ENCODE data around the gene IFT52.
"Not testable (repeated sequence)": the region's sequence is repeated elsewhere in the genome, so short reads cannot be mapped to it uniquely, and the experiment has no call there.

IFT52 gene

DNA sequence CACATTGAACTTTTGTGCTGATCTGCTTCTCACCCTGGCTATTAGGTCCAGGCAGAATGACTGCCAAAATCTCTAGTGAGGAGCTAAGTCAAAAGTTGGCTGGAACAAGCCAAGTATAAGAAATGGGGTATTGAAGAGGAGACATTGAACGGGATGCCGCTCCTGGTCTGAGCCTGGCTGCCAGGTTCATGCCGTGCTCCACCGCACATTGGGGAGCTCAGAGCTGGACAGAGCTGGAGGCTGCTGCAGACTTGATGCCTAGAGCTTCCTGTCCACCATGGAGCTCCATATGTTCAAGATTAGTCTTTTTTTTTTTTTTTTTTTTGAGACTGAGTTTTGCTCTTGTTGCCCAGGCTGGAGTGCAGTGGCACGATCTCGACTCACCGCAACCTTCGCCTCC is 4.1 kb upstream of the IFT52 start:
- Histone ChIP-seq H3K27ac (no peak overlapping the region), H3K27me3 (no peaks in the 10 kb centered on the region), H3K36me3 (no peaks in the 10 kb centered on the region), H3K4me3 (no peak overlapping the region), H3K9me3 (no peaks in the 10 kb centered on the region), H3K4me1 (peaks cover 0 to 27% (median 8%) of the 10 kb centered on the region in 4 donors)
- intact Hi-C loops (cut with DNase I; ENCODE audit: low total_unique reads), result loop anchor here (5.0 to 10.0 kb wide), 2 partner anchors 52 to 124 kb away; no protein-coding TSS in a partner anchor
- peak in 1 of 2 donors; percentile 39 for DNase-seq
- TF ChIP-seq, protein P1, sequence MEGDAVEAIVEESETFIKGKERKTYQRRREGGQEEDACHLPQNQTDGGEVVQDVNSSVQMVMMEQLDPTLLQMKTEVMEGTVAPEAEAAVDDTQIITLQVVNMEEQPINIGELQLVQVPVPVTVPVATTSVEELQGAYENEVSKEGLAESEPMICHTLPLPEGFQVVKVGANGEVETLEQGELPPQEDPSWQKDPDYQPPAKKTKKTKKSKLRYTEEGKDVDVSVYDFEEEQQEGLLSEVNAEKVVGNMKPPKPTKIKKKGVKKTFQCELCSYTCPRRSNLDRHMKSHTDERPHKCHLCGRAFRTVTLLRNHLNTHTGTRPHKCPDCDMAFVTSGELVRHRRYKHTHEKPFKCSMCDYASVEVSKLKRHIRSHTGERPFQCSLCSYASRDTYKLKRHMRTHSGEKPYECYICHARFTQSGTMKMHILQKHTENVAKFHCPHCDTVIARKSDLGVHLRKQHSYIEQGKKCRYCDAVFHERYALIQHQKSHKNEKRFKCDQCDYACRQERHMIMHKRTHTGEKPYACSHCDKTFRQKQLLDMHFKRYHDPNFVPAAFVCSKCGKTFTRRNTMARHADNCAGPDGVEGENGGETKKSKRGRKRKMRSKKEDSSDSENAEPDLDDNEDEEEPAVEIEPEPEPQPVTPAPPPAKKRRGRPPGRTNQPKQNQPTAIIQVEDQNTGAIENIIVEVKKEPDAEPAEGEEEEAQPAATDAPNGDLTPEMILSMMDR (IDR thresholded peaks at IDR 0.05), result no peak

DNA sequence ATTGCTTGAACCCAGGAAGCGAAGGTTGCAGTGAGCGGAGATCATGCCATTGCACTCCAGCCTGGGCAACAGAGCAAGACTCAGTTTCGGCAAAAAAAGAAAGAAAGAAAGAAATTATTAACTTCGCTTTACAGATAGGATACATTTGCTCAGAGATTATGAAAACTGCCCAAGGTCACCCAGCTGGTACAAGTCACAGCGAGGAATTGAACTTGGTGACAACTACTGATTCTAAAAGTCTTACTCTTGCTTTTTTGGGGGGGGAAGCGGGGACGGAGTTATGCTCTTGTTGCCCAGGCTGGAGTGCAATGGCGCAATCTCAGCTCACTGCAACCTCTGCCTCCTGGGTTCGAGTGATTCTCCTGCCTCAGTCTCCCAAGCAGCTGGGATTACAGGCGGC is 2.2 kb upstream of the IFT52 start:
- H3K27me3 ChIP-seq, DNase-seq, H3K4me3 ChIP-seq, H3K36me3 ChIP-seq, H3K27ac ChIP-seq, H3K9me3 ChIP-seq: not testable (repeated sequence)
- intact Hi-C loops (cut with DNase I; ENCODE audit: low total_unique reads), result loop anchor here (5.0 to 10.0 kb wide), 2 partner anchors 54 to 126 kb away; no protein-coding TSS in a partner anchor
- peaks cover 0 to 36% (median 13%) of the 10 kb centered on the region in 4 donors for H3K4me1 ChIP-seq

DNA sequence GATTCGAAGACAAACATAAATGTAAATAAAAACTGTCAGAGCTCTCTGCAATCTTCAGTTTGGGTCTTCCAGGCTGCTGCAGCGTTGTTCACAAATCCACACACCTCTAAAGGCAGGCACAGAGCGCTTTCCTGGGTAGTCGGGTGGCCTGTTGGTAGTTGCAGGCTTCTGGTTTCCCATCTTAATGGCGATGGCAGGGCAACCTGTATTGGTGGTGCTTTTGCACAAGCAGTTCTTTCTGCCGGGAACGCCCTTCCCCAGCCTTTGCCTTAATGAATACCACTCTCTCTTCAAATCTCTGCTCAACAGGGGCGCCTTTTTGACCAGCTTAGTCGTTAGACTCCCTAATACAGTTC is 723 bp upstream of the IFT52 start:
- intact Hi-C loops (cut with DNase I; ENCODE audit: low total_unique reads), result no loop called here
- peaks cover 0 to 22% (median 10%) of the 10 kb centered on the region in 4 donors for H3K4me1 ChIP-seq
- H3K9me3 ChIP-seq, result no peaks in the 10 kb centered on the region
- peaks cover 4 to 5% (median 4%) of the 10 kb centered on the region in 3 donors for H3K36me3 ChIP-seq
- peak overlapping the region; percentile 85 to 94 for H3K4me3 ChIP-seq
- H3K27ac ChIP-seq, result peak overlapping the region; percentile 82 to 85
- no peak for DNase-seq
- no peaks in the 10 kb centered on the region for H3K27me3 ChIP-seq
- TF ChIP-seq, protein P1 (IDR thresholded peaks at IDR 0.05), result no peak

DNA sequence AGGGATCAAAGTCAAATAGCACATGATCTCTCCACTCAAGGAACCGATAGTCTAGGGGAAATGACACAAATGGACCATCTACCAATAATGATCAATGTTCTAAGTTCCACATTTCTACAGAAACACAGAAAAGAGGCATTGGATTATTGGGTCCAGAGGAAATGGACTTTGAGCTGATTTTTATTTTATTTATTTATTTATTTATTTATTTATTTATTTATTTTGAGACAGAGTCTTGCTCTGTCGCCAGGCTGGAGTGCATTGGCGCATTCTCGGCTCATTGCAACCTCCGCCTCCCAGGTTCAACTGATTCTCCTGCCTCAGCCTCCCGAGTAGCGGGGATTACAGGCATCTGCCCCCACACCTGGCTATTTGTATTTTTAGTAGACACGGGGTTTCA is 11.2 kb downstream of the IFT52 start:
- peaks cover 41 to 69% (median 45%) of the 10 kb centered on the region in 3 donors for H3K36me3 ChIP-seq
- H3K4me3 ChIP-seq; intact Hi-C loops (cut with DNase I; ENCODE audit: low total_unique reads); H3K4me1 ChIP-seq; DNase-seq; H3K27ac ChIP-seq; H3K27me3 ChIP-seq; H3K9me3 ChIP-seq: not testable (repeated sequence)

DNA sequence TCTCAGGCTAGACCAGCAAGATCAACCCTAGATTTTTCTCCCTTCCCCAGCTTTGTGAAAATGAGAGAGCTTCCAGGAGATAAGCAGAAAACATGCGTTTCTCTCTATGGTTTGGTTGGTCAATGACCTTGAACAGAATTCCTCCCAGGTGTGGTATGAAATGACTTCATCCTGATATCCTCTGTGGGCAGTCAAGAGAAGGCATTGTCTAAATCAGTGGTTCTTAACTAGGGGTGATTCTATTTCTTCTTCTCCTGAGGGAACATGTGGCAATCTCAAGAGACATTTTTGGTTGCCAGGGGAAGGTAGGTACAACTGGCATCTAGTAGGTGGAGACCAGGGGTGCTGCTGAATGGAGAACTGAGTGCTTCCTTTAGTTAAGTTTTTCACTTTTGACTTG is 12.4 kb downstream of the IFT52 start:
- H3K27ac ChIP-seq, result no peak overlapping the region
- H3K27me3 ChIP-seq, result no peaks in the 10 kb centered on the region
- intact Hi-C loops (cut with DNase I; ENCODE audit: low total_unique reads), result no loop called here
- TF ChIP-seq, protein P1 (IDR thresholded peaks at IDR 0.05), result no peak
- peaks cover 32 to 68% (median 34%) of the 10 kb centered on the region in 3 donors for H3K36me3 ChIP-seq
- H3K9me3 ChIP-seq, result no peaks in the 10 kb centered on the region
- DNase-seq, result no peak
- H3K4me1 ChIP-seq, result no peaks in the 10 kb centered on the region
- no peak overlapping the region for H3K4me3 ChIP-seq

DNA sequence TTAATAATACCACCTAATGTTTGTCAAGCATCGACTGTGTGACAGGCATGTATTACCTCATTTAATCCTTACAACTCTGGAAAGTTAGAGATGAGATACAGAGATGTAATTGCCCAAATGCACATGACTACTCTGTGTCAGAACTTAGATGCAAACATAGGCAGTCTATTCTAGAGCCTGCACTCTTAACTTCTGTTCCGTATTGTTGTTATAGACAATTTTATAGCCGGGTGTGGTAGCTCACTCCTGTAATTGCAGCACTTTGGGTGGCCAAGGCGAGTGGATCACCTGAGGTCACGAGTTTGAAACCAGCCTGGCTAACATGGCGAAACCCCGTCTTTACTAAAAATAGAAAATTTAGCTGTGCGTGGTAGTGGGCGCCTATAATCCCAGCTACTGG is 15.0 kb downstream of the IFT52 start:
- H3K27me3 ChIP-seq, result no peaks in the 10 kb centered on the region
- TF ChIP-seq, protein P1 (IDR thresholded peaks at IDR 0.05), result no peak
- peaks cover 21 to 55% (median 22%) of the 10 kb centered on the region in 3 donors for H3K36me3 ChIP-seq
- no peak overlapping the region for H3K27ac ChIP-seq
- intact Hi-C loops (cut with DNase I; ENCODE audit: low total_unique reads), result no loop called here
- H3K4me3 ChIP-seq, result no peak overlapping the region
- no peak for DNase-seq
- H3K4me1 ChIP-seq, result no peaks in the 10 kb centered on the region
- H3K9me3 ChIP-seq, result no peaks in the 10 kb centered on the region

DNA sequence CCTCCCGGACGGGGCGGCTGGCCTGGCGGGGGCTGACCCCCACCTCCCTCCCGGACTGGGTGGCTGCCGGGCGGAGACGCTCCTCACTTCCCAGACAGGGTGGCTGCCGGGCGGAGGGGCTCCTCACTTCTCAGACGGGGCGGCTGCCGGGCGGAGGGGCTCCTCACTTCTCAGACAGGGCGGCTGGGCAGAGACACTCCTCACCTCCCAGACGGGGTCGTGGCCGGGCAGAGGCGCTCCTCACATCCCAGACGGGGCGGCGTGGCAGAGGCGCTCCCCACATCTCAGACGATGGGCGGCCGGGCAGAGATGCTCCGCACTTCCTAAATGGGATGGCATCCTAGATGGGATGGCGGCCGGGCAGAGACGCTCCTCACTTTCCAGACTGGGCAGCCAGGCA is 16.5 kb downstream of the IFT52 start:
- H3K9me3 ChIP-seq; H3K4me1 ChIP-seq; H3K27ac ChIP-seq; DNase-seq; H3K4me3 ChIP-seq; intact Hi-C loops (cut with DNase I; ENCODE audit: low total_unique reads); H3K27me3 ChIP-seq: not testable (repeated sequence)
- H3K36me3 ChIP-seq, result peaks cover 20 to 61% (median 21%) of the 10 kb centered on the region in 3 donors
